Activated CD4-positive, alpha-beta T cell treated with anti-CD3 and anti-CD28 coated beads, Interleukin-2, amount 50 U/mL, for 48 hours (primary cell): ENCODE data around the gene UGGT1.

Source experiments
- DNase-seq, 2 experiments: peaks; one replicate each; pipeline ENCODE4 v3.0.0-alpha.2; 2020

UGGT1 gene

DNA sequence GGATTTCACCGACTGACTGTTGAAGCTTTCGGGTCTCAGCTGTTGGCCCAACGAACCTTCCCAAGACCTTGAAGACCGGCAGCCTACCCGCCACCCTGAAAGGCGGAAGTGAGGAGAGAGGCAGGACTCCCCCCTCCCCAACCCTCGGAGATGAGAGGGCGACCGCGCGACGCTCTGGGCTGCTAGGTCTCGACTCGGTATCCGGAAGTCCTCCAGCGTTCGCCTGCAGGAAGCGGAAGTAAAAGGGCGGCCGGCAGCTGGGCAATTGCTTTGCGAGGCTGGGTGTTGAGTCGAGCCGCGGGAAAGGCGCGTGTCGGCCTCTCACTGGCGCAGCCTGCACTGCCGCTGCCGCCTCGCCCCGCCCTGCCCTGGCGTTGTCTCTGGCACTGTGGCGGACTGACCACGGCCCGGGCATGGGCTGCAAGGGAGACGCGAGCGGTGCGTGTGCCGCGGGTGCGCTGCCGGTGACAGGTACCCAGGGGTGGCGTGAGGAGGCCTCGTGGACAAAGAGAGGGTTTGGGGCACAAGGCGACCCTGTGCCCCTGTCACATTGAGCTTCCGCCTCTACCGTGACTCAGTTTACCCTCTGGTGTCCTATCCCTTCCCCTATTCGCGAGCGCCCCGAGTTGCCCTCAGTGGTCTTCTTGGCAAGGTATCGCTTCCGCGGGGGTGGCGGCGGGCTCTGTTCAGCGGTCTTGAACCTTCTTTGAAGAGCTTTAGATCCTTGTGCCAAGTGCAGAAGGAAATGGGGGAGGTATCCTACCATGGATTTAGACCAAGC lies at the start of gene UGGT1:
Gene UGGT1 (plus strand): TSS at position 256 of the 781 bp plus-strand sequence. CDS start 158 bp downstream, at position 414.
- peak; percentile 92 to 94 for DNase-seq

- no peak for DNase-seq
Observed at GRCh38 chr2:128041561-128041960, 49.4 kb upstream of the UGGT1 start.

- DNase-seq = no peak
Observed at GRCh38 chr2:128043041-128043440, 48.0 kb upstream of the UGGT1 start.

DNA sequence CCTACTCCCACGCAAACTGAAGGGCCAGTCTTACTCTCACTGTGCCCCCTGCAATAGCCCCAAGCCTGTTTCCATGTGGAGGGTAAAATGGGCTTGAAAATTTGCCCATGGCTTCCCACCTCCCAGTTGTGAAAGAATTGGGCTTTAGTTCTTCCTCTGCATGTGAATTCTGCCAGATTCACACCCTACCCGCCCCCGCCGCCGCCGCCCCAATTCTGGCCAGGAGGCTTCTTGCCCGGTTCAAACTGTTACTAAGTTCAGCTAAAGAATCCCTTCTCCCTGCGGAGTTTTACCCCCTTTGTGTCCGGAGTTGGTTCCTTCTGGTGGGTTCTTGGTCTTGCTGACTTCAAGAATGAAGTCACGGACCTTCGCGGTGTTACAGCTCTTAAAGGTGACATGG lies 37.7 kb upstream of the UGGT1 start:
- no peak for DNase-seq

GRCh38 chr2:128054104-128054885 lies 36.7 kb upstream of the UGGT1 start:
- no peak for DNase-seq

DNA sequence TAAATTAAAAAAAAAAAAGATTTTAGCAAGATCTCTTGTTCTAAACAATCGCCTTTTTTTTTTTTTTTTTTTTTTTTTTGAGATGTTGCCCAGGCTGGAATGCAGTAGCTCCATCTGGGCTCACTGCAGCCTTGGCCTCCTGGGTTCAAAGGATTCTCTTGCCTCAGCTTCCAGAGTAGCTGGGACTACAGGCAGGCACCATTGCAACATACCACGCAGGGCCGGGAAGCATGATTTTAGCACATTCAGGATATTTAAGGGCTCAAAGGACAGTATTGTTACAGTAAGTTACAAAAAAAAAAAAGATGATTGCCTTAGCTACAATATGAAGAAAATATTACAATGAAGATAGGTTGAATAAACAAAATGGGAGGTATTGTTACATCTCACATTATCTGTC lies 33.7 kb upstream of the UGGT1 start:
- no peak for DNase-seq

GRCh38 chr2:128058114-128058513 lies 32.9 kb upstream of the UGGT1 start:
- no peak for DNase-seq

- DNase-seq = no peak
Observed at GRCh38 chr2:128062571-128062970, 28.4 kb upstream of the UGGT1 start.

GRCh38 chr2:128064353-128064752 lies 26.6 kb upstream of the UGGT1 start:
- DNase-seq = no peak

DNA sequence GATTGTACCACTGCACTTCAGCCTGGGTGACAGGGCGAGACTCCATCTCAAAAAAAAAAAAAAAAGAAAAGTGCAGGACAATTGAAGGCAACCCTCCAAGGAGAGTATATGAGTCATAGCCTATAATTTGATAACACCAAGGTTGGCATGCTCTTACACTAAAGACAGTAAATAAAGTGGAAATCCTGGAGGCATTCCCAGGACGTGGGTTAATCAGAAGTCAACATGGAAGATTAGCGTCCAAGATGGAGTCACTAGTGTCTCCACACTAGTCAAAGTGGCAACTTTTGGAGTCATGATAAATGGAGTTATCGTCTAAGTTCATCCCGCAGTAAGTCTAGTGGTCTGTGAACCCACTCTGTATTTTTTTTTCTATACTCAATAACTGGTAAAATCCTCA lies 21.2 kb upstream of the UGGT1 start:
- DNase-seq = no peak

GRCh38 chr2:128073278-128073677 lies 17.7 kb upstream of the UGGT1 start:
- no peak for DNase-seq

DNA sequence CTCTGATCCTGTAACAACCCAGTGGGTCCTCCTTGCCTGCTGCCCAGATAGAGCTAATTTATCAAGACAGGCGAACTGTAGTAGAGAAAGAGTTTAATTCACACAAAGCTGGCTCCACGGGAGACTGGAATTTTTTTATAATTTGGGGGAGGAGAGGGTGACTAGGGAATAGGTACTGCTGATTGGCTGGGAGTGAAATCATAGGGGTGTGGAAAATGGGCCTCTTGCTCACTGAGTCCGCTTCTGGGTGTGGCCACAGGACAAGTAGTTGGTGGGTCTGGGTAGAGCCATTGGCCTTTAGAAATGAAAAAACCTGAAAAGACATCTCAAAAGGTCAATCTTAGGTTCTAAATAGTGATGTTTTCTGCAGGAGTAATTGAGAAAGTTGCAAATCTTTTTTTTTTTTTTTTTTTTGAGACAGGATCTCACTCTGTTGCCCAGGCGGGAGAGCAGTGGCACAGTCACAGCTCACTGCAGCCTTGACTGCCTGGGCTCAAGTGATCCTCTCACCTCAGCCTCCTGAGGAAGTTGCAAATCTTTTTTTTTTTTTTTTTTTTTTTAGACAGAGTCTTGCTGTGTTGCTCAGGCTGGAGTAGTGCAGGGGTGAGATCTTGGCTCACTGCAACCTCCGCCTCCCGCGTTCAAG lies 14.4 kb upstream of the UGGT1 start:
- no peak for DNase-seq

- no peak for DNase-seq
Observed at GRCh38 chr2:128084757-128085156, 6.2 kb upstream of the UGGT1 start.

DNA sequence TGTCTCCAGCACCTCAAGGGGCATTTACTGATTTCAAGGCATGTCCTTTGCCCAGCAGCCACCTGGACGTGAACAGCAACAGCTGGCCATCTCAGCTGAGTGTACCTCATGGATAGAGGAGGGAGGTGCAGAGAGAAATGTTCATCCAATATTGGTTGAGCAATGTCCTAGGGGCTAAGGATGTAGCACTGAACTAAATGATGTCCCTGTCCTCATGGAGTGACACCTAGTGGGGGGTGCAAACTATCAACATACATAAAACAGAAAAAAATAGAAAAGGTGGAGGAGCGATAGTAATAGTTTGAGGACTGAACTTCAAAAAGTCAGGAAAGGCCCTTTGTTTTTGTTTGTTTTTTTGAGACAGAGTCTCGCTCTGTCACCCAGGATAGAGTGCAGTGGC lies 4.8 kb upstream of the UGGT1 start:
- no peak for DNase-seq

DNA sequence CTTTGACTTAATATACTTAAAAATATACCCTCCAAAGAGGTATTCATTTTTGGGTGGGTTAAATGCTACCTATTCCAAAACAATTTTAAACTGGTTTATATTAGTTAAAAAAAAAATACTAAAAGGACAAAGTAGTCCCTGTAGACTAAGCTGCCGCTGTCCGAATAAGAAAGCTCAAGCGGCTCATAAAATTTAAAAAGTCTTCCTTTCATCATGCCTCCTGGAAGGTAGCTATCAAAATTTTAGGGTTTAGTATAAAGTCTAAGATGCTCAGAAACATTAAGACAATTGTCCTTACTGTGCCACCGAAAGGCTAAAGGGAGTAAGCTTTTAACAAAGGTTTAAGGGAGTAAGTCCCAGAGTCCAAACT lies 440 bp upstream of the UGGT1 start:
- no peak for DNase-seq

- DNase-seq = peak in 1 of 2 experiments; percentile 5
Observed at GRCh38 chr2:128091726-128092080, 703 bp downstream of the UGGT1 start.

DNA sequence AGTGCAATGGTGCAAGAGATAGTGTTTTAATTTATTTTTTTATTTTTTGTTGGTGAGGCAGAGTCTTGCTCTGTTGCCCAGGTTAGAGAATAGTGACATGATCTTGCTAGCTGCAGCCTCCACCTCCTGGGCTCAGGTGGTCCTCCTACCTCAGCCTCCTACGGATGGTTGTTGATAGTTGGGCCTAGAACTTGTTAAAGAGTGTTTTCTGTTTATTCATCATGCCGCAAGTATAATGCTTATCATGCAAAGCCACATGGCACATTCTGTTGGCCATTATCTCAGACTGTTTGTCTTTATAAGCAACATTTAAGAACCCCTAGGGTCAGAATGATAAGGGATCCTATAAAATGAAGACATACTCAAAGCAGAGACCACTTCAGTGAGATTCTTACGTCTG lies 1.7 kb downstream of the UGGT1 start:
- DNase-seq = no peak

DNA sequence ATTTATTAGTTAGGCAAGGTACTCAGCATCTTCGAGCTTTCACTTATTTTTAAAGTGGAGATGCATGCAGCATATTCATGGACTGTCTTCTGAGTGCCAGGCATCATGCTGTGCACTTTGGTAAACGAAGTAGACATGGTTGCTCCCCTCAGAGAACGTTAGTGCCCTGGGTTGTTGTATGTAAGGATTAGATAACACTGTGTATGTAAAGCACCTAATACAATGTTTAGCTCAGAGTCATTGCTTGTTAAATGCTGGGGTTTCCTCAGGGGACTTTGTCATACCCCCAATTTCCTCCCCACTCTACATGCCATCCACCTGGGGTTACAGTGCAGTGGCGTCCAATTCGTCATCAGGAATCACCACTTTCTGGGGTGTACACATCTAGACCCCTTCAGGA lies 2.8 kb downstream of the UGGT1 start:
- no peak for DNase-seq

DNA sequence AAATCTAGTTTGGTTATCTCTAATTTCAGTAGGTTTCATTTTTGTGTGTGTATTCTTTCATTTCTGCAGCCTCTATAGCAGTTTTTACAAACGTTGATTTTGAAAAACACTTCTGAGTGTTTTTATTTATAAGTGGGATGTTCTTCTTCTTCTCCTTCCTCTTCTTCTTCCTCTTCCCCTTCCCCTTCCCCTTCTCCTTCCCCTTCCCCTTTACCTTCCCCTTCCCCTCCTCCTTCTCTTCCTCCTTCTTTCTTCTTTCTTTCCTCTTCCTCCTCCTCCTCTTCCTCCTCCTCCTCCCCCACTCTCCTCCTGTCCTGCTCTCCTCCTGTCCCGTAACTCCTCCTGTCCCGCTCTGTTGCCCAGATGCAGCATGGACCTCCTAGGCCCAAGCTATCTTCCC lies 4.2 kb downstream of the UGGT1 start:
- no peak for DNase-seq

DNA sequence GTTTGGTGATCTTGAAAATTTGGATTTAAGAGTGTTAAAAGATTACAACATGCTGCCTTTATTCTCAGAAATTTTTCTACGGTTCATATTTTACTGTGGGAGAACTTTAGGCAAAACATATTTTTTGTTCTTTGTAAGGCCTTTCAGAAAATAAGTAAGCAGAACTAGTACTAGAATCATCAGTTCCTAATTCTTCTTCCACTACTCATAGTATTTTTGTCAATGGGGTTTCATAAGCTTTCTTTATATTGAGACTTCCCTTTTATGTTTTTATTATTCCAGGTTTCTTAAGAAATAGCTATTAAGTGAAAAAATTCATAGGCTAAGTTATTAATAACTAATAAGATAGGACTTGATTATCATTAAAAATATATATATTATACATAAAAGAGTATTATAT lies 12.4 kb downstream of the UGGT1 start:
- DNase-seq = no peak

GRCh38 chr2:128105072-128105471 lies 14.1 kb downstream of the UGGT1 start:
- DNase-seq = no peak

- no peak for DNase-seq
Observed at GRCh38 chr2:128108166-128108565, 17.2 kb downstream of the UGGT1 start.

- no peak for DNase-seq
Observed at GRCh38 chr2:128109243-128109642, 18.2 kb downstream of the UGGT1 start.
